Thoracic aorta (tissue), 2 donors: ENCODE measurements around the gene SCN11A. TPM values are rescaled to one million over a fixed set of nuclear protein-coding genes. Genes with fewer than 3 reads are reported as not detected.

Experiments used
- ATAC-seq: fragments of 150-250 bp; one replicate; pipeline ENCODE4 v1.8.0; 2017; ENCODE audit warnings: low read depth; ENCODE audit not compliant: insufficient number of reproducible peaks, low FRiP score
- DNase-seq: peaks from one replicate; pipeline ENCODE4 v3.0.0-alpha.2; 2020; ENCODE audit warnings: low spot score
- H3K27ac ChIP-seq, 2 donors: fragments of 200-600 bp; sonication (generic); 1 replicate in 1 of 2; 2 replicates in 1 of 2; pipeline ENCODE4 v1.5.1; 2016; ENCODE audit warnings: mild to moderate bottlenecking in 2 of 2, moderate library complexity in 2 of 2
- H3K27me3 ChIP-seq: fragments of 200-600 bp; sonication (generic); replicated peaks from 2 replicates; pipeline ENCODE4 v1.6.0; 2016; ENCODE audit warnings: mild to moderate bottlenecking; ENCODE audit not compliant: insufficient read depth
- H3K36me3 ChIP-seq: fragments of 200-600 bp; sonication (generic); one replicate; pipeline ENCODE4 v1.5.1; 2016
- H3K4me1 ChIP-seq, 2 donors: fragments of 200-600 bp; sonication (generic); 1 replicate in 1 of 2; 2 replicates in 1 of 2; pipeline versions ENCODE4 v1.5.1 to v1.6.0; 2016; ENCODE audit warnings: low read depth in 2 of 2, mild to moderate bottlenecking in 1 of 2; ENCODE audit not compliant: control insufficient read depth in 1 of 2
- H3K4me3 ChIP-seq: fragments of 200-600 bp; sonication (generic); 2 replicates; pipeline ENCODE4 v1.5.1; 2016; ENCODE audit warnings: mild to moderate bottlenecking
- H3K9me3 ChIP-seq: fragments of 200-600 bp; sonication (generic); 2 replicates; pipeline ENCODE4 v1.5.1; 2016
- CTCF ChIP-seq: fragments of 200-600 bp; sonication (generic); IDR thresholded peaks from one replicate; pipeline ENCODE4 v1.5.1; 2019; ENCODE audit warnings: antibody characterized with exemption
- total RNA-seq, 2 donors: library from RNA; depleted of rRNA; stranded (reverse); fragments of >200 nt; gene quantifications; one replicate each; pipeline versions ENCODE4 v1.1.0 to v1.2.3, GENCODE V29; 2016

SCN11A gene
- total RNA-seq, 2 donors from 2014 or later, result 0.07 TPM; not detected in 1

- DNase-seq (no peak), ATAC-seq (no peak)
- Histone ChIP-seq H3K27me3 (no peaks in the 10 kb centered on the region), H3K27ac (no peak overlapping the region), H3K4me1 (peaks cover 8 to 24% of the 10 kb centered on the region in 2 donors), H3K36me3 (no peaks in the 10 kb centered on the region), H3K9me3 (no peaks in the 10 kb centered on the region), H3K4me3 (no peak overlapping the region)
- no peak for TF ChIP-seq CTCF
These were observed 4.4 kb upstream of the SCN11A start for GRCh38 chr3:39056151-39056550.

- no peak for ATAC-seq
- TF ChIP-seq CTCF, result no peak
These were observed 2.0 kb upstream of the SCN11A start for GRCh38 chr3:39053696-39054095.

GRCh38 chr3:39052583-39052982, 839 bp upstream of the SCN11A start:
- Histone ChIP-seq H3K36me3 (no peaks in the 10 kb centered on the region), H3K9me3 (no peaks in the 10 kb centered on the region), H3K27me3 (no peaks in the 10 kb centered on the region), H3K4me3 (peak overlapping the region; percentile 99), H3K4me1 (peaks cover 8 to 26% of the 10 kb centered on the region in 2 donors), H3K27ac (peak overlapping the region; percentile 78 to 85)
- ATAC-seq (no peak), DNase-seq (no peak)
- TF ChIP-seq CTCF, result no peak

More at GRCh38 chr3:39053696-39054095, 2.0 kb upstream of the SCN11A start:
- no peaks in the 10 kb centered on the region for H3K9me3 ChIP-seq
- no peaks in the 10 kb centered on the region for H3K36me3 ChIP-seq
- no peak for DNase-seq
- peaks cover 8 to 26% of the 10 kb centered on the region in 2 donors for H3K4me1 ChIP-seq
- no peak overlapping the region for H3K27ac ChIP-seq
- H3K27me3 ChIP-seq, result no peaks in the 10 kb centered on the region
- H3K4me3 ChIP-seq, result no peak overlapping the region

GRCh38 chr3:39050029-39050428, 1.7 kb downstream of the SCN11A start:
- no peaks in the 10 kb centered on the region for H3K36me3 ChIP-seq
- TF ChIP-seq CTCF, result no peak
- ATAC-seq (no peak), DNase-seq (no peak)
- H3K27ac ChIP-seq, result no peak overlapping the region
- H3K4me3 ChIP-seq, result no peak overlapping the region
- no peaks in the 10 kb centered on the region for H3K27me3 ChIP-seq
- peaks cover 8 to 26% of the 10 kb centered on the region in 2 donors for H3K4me1 ChIP-seq
- H3K9me3 ChIP-seq, result no peaks in the 10 kb centered on the region

- ATAC-seq, result no peak
These were observed 13.6 kb downstream of the SCN11A start for GRCh38 chr3:39038165-39038564.

More at GRCh38 chr3:39038165-39038564, 13.6 kb downstream of the SCN11A start:
- no peaks in the 10 kb centered on the region for H3K36me3 ChIP-seq
- no peak for TF ChIP-seq CTCF
- no peak overlapping the region for H3K4me3 ChIP-seq
- H3K9me3 ChIP-seq, result no peaks in the 10 kb centered on the region
- no peaks in the 10 kb centered on the region for H3K27me3 ChIP-seq
- no peak overlapping the region for H3K27ac ChIP-seq
- DNase-seq, result no peak
- no peaks in the 10 kb centered on the region for H3K4me1 ChIP-seq
